Dendritic cell treated with granulocyte-macrophage colony-stimulating factor and Interleukin-4, amounts not matched to agents 40 ng/mL and 50 ng/mL, for 4 days (primary cell): ENCODE measurements around the gene PSENEN.

Source experiments
- H3K27ac Mint-ChIP-seq: one replicate; pipeline ENCODE4 v1.8.0; 2022; ENCODE audit warnings: mild to moderate bottlenecking, mixed read lengths
- H3K27me3 Mint-ChIP-seq: one replicate; pipeline ENCODE4 v1.8.0; 2022; ENCODE audit warnings: mild to moderate bottlenecking, mixed read lengths
- H3K36me3 Mint-ChIP-seq: one replicate; pipeline ENCODE4 v1.8.0; 2022; ENCODE audit warnings: low read depth, mixed read lengths
- H3K4me1 Mint-ChIP-seq: one replicate; pipeline ENCODE4 v1.8.0; 2022; ENCODE audit warnings: low read depth, mixed read lengths
- H3K4me3 Mint-ChIP-seq: one replicate; pipeline ENCODE4 v1.8.0; 2022; ENCODE audit warnings: mild to moderate bottlenecking, moderate library complexity, mixed read lengths
- H3K9me3 Mint-ChIP-seq: one replicate; pipeline ENCODE4 v1.8.0; 2022; ENCODE audit warnings: mixed read lengths
- intact Hi-C: fragments of 100-400 bp; cut with micrococcal nuclease; formaldehyde crosslinking; loops from one replicate; pipeline ENCODE4 v1.15.0; 2022

The PSENEN gene

DNA sequence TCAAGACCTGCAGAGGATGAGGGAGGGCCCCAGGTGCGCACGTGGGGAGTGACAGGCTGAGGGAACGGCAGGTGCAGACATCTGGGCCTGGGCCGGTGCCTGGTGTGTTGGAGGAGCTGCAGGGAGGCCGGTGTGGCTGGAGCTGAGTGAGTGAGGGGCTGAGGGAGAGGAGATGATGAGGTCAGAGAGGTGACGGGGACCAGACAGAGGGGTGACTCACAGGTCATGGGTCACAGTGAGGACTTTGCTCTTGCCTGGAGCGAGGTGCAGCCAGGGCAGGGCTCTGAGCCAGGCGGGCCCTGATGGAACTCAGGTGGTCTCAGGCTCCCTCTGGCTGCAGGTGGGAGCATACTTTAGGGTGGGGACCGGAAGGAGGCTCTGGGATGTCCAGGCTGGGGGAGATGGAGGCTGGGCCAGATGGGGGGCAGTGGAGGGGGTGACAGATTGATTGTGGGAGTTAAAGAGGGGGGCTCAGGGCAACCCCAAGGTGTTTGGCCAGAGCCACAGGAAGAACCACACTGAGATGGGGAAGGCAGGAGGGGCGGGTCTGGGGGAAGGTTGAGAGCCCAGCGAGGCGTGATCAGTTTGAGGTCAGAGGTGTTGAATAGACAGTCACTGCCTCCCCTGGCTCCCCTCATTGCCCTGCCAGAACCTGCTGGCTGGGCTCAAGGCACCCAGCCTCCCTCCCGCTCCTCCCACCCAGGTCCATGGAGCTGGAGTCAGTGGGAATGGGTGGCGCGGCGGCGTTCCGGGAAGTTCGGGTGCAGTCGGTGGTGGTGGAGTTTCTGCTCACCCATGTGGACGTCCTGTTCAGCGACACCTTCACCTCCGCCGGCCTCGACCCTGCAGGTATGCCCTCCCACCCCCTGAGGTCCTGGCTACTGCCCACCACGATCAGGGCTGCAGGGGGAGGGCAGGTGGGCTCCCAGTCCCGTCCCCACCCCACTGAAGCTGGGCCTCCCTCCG lies 38.3 kb downstream of the PSENEN start:
- H3K4me1 Mint-ChIP-seq = no peaks in the 10 kb centered on the region
- no peaks in the 10 kb centered on the region for H3K27me3 Mint-ChIP-seq
- intact Hi-C loops = no loop called here
- H3K36me3 Mint-ChIP-seq = peaks cover 46% of the 10 kb centered on the region
- no peaks in the 10 kb centered on the region for H3K9me3 Mint-ChIP-seq
- H3K27ac Mint-ChIP-seq = no peak overlapping the region
- no peak overlapping the region for H3K4me3 Mint-ChIP-seq

DNA sequence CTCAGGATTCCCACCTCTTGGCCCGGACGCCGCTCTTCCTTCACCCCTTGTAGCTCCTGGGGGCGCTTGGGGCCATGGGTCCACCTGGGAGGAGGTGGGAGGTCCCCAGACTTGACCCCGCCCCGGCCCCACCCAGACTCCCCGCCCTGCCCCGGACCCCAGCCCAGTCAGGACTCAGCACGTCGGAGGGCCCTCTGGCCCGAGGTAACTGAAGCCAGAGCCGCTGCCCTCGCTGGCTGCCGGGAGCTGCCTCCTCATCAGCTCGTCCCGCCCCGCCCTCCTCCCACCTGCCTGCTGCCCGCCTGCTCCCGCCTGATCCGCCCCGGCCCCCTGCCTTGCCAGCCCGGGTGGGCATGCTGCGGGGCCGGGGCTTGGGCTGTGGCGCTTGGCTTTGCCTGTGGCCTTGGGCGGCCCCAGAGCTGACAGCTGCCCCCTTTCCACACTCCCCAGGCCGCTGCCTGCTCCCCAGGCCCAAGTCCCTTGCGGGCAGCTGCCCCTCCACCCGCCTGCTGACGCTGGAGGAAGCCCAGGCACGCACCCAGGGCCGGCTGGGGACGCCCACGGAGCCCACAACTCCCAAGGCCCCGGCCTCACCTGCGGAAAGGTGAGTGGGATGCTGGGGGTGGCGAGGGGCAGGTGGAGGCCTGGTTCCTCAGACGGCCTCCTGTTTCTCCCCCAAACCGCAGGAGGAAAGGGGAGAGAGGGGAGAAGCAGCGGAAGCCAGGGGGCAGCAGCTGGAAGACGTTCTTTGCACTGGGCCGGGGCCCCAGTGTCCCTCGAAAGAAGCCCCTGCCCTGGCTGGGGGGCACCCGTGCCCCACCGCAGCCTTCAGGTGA lies 39.3 kb downstream of the PSENEN start:
- H3K36me3 Mint-ChIP-seq = peaks cover 41% of the 10 kb centered on the region
- intact Hi-C loops = no loop called here

DNA sequence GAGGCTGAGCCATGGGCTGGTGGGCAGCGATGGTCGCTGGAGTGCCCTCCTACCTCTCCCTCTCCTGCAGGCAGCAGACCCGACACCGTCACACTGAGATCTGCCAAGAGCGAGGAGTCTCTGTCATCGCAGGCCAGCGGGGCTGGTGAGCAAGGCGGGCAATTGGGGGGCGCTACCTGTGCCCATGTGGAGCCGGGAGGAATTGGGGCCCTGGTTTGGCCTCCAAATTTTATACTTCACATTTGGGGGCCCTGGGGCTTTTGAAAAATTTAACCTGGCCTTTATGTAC lies 39.8 kb downstream of the PSENEN start:
- Mint-ChIP-seq H3K27ac (no peak overlapping the region), H3K9me3 (no peaks in the 10 kb centered on the region), H3K4me1 (no peaks in the 10 kb centered on the region), H3K4me3 (no peak overlapping the region), H3K36me3 (peaks cover 39% of the 10 kb centered on the region), H3K27me3 (no peaks in the 10 kb centered on the region)
- intact Hi-C loops = no loop called here

More for the DNA sequence above, 39.3 kb downstream of the PSENEN start:
- no peaks in the 10 kb centered on the region for H3K4me1 Mint-ChIP-seq
- H3K4me3 Mint-ChIP-seq = no peak overlapping the region
- H3K27ac Mint-ChIP-seq = no peak overlapping the region
- H3K9me3 Mint-ChIP-seq = no peaks in the 10 kb centered on the region
- no peaks in the 10 kb centered on the region for H3K27me3 Mint-ChIP-seq

DNA sequence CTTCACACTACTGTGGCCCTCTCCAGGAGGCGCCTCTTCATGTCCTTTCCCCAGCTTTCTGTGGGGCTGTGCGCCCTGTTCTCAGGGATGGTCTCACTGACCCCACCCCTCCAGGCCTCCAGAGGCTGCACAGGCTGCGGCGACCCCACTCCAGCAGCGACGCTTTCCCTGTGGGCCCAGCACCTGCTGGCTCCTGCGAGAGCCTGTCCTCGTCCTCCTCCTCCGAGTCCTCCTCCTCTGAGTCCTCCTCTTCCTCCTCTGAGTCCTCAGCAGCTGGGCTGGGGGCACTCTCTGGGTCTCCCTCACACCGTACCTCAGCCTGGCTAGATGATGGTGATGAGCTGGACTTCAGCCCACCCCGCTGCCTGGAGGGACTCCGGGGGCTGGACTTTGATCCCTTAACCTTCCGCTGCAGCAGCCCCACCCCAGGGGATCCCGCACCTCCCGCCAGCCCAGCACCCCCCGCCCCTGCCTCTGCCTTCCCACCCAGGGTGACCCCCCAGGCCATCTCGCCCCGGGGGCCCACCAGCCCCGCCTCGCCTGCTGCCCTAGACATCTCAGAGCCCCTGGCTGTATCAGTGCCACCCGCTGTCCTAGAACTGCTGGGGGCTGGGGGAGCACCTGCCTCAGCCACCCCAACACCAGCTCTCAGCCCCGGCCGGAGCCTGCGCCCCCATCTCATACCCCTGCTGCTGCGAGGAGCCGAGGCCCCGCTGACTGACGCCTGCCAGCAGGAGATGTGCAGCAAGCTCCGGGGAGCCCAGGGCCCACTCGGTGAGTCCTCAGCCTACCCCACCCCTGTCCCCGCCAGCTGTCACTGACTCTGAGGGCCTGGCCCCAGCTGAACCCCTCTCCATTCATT lies 41.1 kb downstream of the PSENEN start:
- H3K4me1 Mint-ChIP-seq = no peaks in the 10 kb centered on the region
- no peaks in the 10 kb centered on the region for H3K27me3 Mint-ChIP-seq
- no peak overlapping the region for H3K4me3 Mint-ChIP-seq
- intact Hi-C loops = no loop called here
- H3K27ac Mint-ChIP-seq = no peak overlapping the region
- no peaks in the 10 kb centered on the region for H3K9me3 Mint-ChIP-seq
- peaks cover 26% of the 10 kb centered on the region for H3K36me3 Mint-ChIP-seq

DNA sequence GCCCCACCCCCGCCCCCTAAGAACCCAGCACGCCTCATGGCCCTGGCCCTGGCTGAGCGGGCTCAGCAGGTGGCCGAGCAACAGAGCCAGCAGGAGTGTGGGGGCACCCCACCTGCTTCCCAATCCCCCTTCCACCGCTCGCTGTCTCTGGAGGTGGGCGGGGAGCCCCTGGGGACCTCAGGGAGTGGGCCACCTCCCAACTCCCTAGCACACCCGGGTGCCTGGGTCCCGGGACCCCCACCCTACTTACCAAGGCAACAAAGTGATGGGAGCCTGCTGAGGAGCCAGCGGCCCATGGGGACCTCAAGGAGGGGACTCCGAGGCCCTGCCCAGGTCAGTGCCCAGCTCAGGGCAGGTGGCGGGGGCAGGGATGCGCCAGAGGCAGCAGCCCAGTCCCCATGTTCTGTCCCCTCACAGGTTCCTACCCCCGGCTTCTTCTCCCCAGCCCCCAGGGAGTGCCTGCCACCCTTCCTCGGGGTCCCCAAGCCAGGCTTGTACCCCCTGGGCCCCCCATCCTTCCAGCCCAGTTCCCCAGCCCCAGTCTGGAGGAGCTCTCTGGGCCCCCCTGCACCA lies 41.9 kb downstream of the PSENEN start:
- H3K9me3 Mint-ChIP-seq = no peaks in the 10 kb centered on the region
- H3K36me3 Mint-ChIP-seq = peaks cover 20% of the 10 kb centered on the region
- no peak overlapping the region for H3K4me3 Mint-ChIP-seq
- H3K4me1 Mint-ChIP-seq = no peaks in the 10 kb centered on the region
- no peaks in the 10 kb centered on the region for H3K27me3 Mint-ChIP-seq
- no peak overlapping the region for H3K27ac Mint-ChIP-seq
- intact Hi-C loops = no loop called here

DNA sequence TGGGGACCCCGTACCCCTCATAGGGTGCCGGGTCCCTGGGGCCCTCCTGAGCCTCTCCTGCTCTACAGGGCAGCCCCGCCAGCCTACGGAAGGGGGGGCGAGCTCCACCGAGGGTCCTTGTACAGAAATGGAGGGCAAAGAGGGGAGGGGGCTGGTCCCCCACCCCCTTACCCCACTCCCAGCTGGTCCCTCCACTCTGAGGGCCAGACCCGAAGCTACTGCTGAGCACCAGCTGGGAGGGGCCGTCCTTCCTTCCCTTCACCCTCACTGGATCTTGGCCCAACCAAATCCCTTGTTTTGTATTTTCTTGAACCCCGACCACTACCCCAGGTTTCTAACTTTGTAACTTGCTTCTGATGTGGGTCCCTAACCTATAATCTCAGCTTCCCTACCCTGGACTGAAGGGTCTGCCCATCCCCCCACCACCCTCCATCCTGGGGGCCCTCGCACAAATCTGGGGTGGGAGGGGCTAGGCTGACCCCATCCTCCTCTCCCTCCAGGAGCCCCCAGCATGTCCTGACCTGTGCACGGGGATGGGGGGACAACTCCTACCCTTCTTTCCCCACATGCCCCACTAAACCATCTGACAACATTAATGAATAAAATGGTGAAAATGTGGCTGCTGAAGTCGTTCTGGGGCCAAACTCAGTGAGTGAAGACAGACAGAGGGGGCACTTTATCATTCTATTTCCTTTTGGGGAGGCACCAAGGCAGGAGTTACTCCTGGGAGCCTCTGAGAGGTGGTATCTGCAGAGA lies 42.9 kb downstream of the PSENEN start:
- Mint-ChIP-seq H3K4me3 (no peak overlapping the region), H3K9me3 (no peaks in the 10 kb centered on the region), H3K27me3 (no peaks in the 10 kb centered on the region), H3K27ac (no peak overlapping the region), H3K36me3 (peaks cover 9% of the 10 kb centered on the region), H3K4me1 (no peaks in the 10 kb centered on the region)
- intact Hi-C loops = no loop called here

DNA sequence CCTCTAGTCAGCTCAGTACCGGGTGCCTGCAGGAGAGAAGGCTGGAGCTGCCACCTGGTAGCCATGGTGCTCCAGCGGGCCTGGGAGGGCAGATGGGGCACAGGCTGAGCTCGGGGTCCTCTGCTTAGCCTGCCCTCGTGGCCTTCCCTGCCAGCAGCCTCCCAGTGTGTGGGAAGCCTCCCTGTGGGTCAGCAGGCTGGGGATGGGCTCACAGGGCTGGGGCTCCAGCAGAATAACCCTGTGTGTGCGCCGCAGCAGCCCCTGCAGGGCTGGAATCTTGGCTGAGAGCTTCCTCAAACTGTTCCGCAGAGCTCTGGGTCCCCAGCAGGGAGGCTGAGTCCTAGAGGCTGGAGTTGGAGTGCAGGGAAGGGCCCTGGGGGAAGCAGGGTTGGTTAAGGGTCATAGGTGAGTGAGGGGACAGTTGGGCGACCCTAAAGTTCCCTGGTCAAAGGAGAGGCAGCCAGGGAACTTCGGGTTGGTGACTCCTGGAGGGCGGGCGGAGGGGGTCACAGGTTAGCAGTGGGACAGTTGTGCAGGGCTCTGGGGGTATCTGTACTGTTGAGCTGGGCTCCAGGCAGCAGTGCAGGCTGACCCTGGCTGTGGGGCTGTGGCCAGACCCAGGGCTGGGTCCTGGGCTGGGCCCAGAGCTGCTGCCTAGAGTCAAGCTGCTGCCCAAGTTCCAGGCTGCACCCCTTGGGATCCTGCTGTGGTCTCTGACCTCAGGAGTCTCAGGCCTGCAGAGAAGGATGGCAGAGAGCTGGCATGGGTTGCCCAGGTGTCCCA lies 43.9 kb downstream of the PSENEN start:
- no peak overlapping the region for H3K27ac Mint-ChIP-seq
- peaks cover 4% of the 10 kb centered on the region for H3K27me3 Mint-ChIP-seq
- intact Hi-C loops = no loop called here
- H3K4me3 Mint-ChIP-seq = no peak overlapping the region
- H3K36me3 Mint-ChIP-seq = peaks cover 6% of the 10 kb centered on the region
- H3K4me1 Mint-ChIP-seq = no peaks in the 10 kb centered on the region
- no peaks in the 10 kb centered on the region for H3K9me3 Mint-ChIP-seq

DNA sequence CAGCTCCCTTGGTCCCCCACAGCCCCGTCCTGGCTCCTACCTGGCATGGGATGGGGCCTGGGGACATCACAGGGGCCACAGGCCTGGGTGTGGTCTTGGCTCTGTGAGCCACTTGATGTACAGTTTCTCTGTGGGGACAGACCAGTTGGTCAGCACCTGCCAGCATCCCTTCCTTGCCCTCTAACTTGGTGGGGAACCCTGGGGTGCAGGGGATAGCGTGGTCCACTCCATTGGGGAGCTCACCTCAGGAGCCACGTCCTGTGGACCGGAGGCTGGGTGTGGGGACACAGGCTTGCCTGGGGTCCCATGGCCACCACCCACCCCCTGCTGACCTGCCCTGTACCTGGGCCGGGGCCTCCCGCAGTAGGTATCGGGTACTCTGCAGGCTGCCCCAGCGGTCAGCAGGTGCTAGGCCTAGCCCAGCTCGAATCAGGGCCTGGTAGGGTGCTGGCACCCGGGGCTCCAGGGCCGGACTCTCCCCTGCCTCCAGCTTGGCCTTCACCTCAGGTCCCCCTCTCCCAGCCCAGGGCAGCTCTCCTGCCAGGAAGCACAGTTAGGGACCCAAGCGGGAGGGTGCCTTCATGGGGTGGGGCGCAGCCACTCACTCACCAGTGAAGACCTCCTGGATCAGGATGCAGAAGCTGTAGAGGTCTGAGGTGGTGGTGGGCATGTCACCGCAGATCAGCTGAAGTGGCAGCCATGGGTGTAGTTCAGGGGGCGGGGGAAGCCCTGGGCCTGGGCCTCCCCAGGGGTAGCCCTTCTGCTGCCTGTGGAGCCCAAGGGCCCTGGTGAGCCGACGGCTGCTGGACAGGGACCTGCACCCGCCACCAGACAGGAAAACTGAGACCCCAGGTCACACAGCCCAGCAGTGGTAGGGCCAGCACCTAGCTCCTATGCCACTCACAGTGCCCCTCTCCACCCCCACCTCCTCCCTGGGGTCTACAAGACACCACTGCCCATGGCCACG lies 44.8 kb downstream of the PSENEN start:
- H3K9me3 Mint-ChIP-seq = no peaks in the 10 kb centered on the region
- H3K27ac Mint-ChIP-seq = no peak overlapping the region
- H3K27me3 Mint-ChIP-seq = peaks cover 4% of the 10 kb centered on the region
- intact Hi-C loops = no loop called here
- H3K4me1 Mint-ChIP-seq = no peaks in the 10 kb centered on the region
- H3K4me3 Mint-ChIP-seq = no peak overlapping the region
- H3K36me3 Mint-ChIP-seq = peaks cover 6% of the 10 kb centered on the region

DNA sequence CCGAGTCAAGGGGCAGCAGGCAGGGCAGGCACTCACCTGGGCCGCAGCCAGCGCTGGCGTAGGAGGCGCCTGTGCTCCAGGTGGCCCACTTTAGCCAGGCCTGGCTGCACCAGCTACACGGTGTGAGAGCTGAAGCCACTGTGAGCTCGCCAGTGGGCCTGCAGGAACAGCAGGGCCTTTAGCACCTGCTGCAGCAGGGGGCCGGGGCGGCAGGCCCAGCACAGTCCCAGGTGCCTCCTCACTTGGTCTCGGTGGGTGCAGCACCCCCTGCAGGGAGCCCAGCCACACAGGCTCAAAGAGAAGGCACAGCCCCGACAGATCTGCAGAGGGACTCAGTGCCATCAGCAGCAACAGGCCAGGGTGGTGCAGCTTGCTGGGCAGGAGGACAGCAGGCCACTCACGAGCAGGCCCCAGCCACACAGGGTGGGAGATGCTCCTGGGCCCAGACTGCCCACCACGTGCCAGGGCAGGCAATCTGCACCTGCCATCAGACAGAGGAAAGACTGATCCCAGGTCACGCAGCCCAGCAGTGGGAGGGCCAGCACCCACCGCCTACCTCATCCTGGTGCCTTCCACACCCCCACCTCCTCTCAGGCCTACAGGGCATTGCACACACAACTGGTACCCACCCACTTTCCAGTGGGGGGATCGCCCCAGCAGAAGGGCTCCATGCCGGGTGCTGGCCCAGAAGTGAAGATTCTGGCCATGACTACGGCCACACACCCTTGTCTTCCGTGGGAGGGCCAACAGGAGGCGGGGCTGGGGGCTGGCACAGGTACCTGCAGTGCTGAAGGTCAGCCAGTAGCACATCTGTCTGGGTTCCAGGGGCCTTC lies 45.7 kb downstream of the PSENEN start:
- Mint-ChIP-seq H3K4me1 (no peaks in the 10 kb centered on the region), H3K4me3 (no peak overlapping the region), H3K27me3 (peaks cover 9% of the 10 kb centered on the region), H3K9me3 (no peaks in the 10 kb centered on the region), H3K27ac (no peak overlapping the region), H3K36me3 (peaks cover 3% of the 10 kb centered on the region)
- intact Hi-C loops = no loop called here

DNA sequence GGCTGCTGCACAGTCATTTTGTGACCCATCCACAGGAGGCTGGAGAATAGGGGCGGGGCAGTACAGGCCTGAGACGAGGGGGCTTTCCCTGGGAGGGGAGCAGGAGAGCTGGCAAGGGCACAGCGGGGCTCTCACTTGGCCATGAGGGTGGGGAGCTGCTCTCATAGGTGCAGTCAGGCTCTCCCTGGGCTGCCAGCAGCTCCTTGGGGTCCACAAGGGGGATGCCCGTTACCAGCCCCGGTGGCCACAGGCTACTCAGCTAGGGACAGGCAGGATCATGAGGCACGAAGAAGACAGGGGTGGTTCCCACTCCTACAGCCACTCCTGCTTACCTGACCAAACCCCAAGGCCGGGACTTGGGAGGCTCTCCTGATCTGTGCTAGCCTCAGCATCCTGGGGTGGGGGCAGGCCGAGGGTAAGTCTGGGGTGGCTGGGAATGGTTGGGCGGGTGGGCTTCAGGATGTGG lies 46.4 kb downstream of the PSENEN start:
- Mint-ChIP-seq H3K9me3 (no peaks in the 10 kb centered on the region), H3K36me3 (no peaks in the 10 kb centered on the region), H3K4me3 (no peak overlapping the region), H3K27ac (no peak overlapping the region), H3K27me3 (peaks cover 15% of the 10 kb centered on the region), H3K4me1 (peaks cover 2% of the 10 kb centered on the region)
- intact Hi-C loops = no loop called here

DNA sequence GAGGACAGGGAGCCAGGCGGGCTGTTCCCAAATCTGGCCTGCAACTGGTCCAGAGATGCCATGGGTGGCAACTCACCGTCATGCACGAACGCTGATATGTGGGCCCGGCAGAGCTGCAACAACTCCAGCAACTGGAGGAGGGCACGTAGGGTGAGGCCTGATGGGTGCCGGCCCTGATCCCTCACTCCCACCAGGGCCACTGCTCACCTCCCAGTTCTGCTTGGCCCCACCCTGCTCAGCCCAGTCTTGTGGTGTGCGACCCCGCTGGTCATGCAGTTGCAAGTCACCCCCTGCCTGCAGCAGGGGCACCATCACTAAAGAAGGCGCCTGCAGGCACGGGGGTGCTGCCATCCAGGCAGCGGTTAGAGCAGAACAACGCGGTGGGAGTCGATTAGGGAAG lies 46.9 kb downstream of the PSENEN start:
- no peaks in the 10 kb centered on the region for H3K9me3 Mint-ChIP-seq

More for the DNA sequence above, 46.9 kb downstream of the PSENEN start:
- intact Hi-C loops = no loop called here
- H3K27me3 Mint-ChIP-seq = peaks cover 20% of the 10 kb centered on the region
- H3K36me3 Mint-ChIP-seq = no peaks in the 10 kb centered on the region
- H3K27ac Mint-ChIP-seq = no peak overlapping the region
- peaks cover 7% of the 10 kb centered on the region for H3K4me1 Mint-ChIP-seq
- H3K4me3 Mint-ChIP-seq = no peak overlapping the region
